Measurements from ENCODE around the gene PRKACB. TPM values are rescaled to one million over a fixed set of nuclear protein-coding genes. Genes with fewer than 3 reads are reported as not detected.
"Not testable (repeated sequence)": the region's sequence is repeated elsewhere in the genome, so short reads cannot be mapped to it uniquely, and the experiment has no call there.

PRKACB gene
- total RNA-seq: 100 to 1,000 TPM in 1 of 2 experiments, 10 to 100 TPM in 1; 93.6 to 111 TPM

- peak within 1 kb of the TSS; percentile 98 for H3K4me3 Mint-ChIP-seq
- no peaks in the 10 kb centered on the region for H3K9me3 Mint-ChIP-seq
- H3K36me3 Mint-ChIP-seq: peaks cover 7% of the 10 kb centered on the region
- peak within 1 kb of the TSS; percentile 99 for H3K27ac Mint-ChIP-seq
- H3K27me3 Mint-ChIP-seq: no peaks in the 10 kb centered on the region
- POLR2A ChIA-PET: interaction anchor here (0.5 to 3.8 kb wide), 19 partner anchors 9 to 1132 kb away, joined by 3 to 44 read pairs (median 5); partner anchors contain the start of genes BCL10, CTBS, GNG5 and SAMD13
- peaks cover 17% of the 10 kb centered on the region for H3K4me1 Mint-ChIP-seq
- DNase-seq (no peak), ATAC-seq (ENCODE audit: low read depth) (peak; percentile 91)
Measured at GRCh38 chr1:84143796-84144565, at the start of gene PRKACB. PRKACB (plus strand) TSS chr1:84144271; CDS start chr1:84144362, 91 bp downstream.

GRCh38 chr1:84095308-84095707 lies 48.8 kb upstream of the PRKACB start:
- peaks cover 5% of the 10 kb centered on the region for H3K9me3 Mint-ChIP-seq
- POLR2A ChIA-PET: no interaction called here
- no peak for DNase-seq
- peaks cover 12% of the 10 kb centered on the region for H3K4me1 Mint-ChIP-seq
- peaks cover 16% of the 10 kb centered on the region for H3K36me3 Mint-ChIP-seq
- no peak for ATAC-seq (ENCODE audit: low read depth)
- no peak overlapping the region for H3K4me3 Mint-ChIP-seq
- H3K27ac Mint-ChIP-seq: no peak overlapping the region
- no peaks in the 10 kb centered on the region for H3K27me3 Mint-ChIP-seq

GRCh38 chr1:84096176-84096575 lies 47.9 kb upstream of the PRKACB start:
- peaks cover 16% of the 10 kb centered on the region for H3K36me3 Mint-ChIP-seq
- no peak overlapping the region for H3K27ac Mint-ChIP-seq
- H3K9me3 Mint-ChIP-seq: peaks cover 6% of the 10 kb centered on the region
- POLR2A ChIA-PET: no interaction called here
- peaks cover 7% of the 10 kb centered on the region for H3K4me1 Mint-ChIP-seq
- no peak for DNase-seq
- no peak for ATAC-seq (ENCODE audit: low read depth)
- no peak overlapping the region for H3K4me3 Mint-ChIP-seq
- no peaks in the 10 kb centered on the region for H3K27me3 Mint-ChIP-seq

- peaks cover 4% of the 10 kb centered on the region for H3K4me1 Mint-ChIP-seq
- POLR2A ChIA-PET: no interaction called here
- H3K4me3 Mint-ChIP-seq: no peak overlapping the region
- no peaks in the 10 kb centered on the region for H3K27me3 Mint-ChIP-seq
- DNase-seq (no peak), ATAC-seq (ENCODE audit: low read depth) (no peak)
- peaks cover 5% of the 10 kb centered on the region for H3K36me3 Mint-ChIP-seq
- H3K9me3 Mint-ChIP-seq: peaks cover 2% of the 10 kb centered on the region
- no peak overlapping the region for H3K27ac Mint-ChIP-seq
Measured at GRCh38 chr1:84101204-84101603, 42.9 kb upstream of the PRKACB start.

GRCh38 chr1:84103197-84103992 lies 40.7 kb upstream of the PRKACB start:
- no peak for ATAC-seq (ENCODE audit: low read depth)
- no peak for DNase-seq
- peaks cover 12% of the 10 kb centered on the region for H3K36me3 Mint-ChIP-seq
- H3K27me3 Mint-ChIP-seq: no peaks in the 10 kb centered on the region
- H3K27ac Mint-ChIP-seq: no peak overlapping the region
- peaks cover 10% of the 10 kb centered on the region for H3K9me3 Mint-ChIP-seq
- POLR2A ChIA-PET: no interaction called here
- peaks cover 4% of the 10 kb centered on the region for H3K4me1 Mint-ChIP-seq
- H3K4me3 Mint-ChIP-seq: no peak overlapping the region

GRCh38 chr1:84107538-84107937 lies 36.5 kb upstream of the PRKACB start:
- ATAC-seq (ENCODE audit: low read depth); H3K9me3 Mint-ChIP-seq; H3K27me3 Mint-ChIP-seq; DNase-seq; H3K4me3 Mint-ChIP-seq; H3K27ac Mint-ChIP-seq; POLR2A ChIA-PET; H3K4me1 Mint-ChIP-seq: not testable (repeated sequence)
- H3K36me3 Mint-ChIP-seq: peaks cover 14% of the 10 kb centered on the region

GRCh38 chr1:84107955-84108354 lies 36.1 kb upstream of the PRKACB start:
- Mint-ChIP-seq H3K4me1 (peaks cover 9% of the 10 kb centered on the region), H3K27me3 (no peaks in the 10 kb centered on the region), H3K4me3 (no peak overlapping the region), H3K9me3 (peaks cover 9% of the 10 kb centered on the region), H3K27ac (no peak overlapping the region), H3K36me3 (peaks cover 14% of the 10 kb centered on the region)
- ATAC-seq (ENCODE audit: low read depth) (no peak), DNase-seq (no peak)
- POLR2A ChIA-PET: no interaction called here

- Mint-ChIP-seq H3K27me3 (no peaks in the 10 kb centered on the region), H3K4me1 (peaks cover 5% of the 10 kb centered on the region), H3K27ac (no peak overlapping the region), H3K4me3 (no peak overlapping the region), H3K9me3 (peaks cover 9% of the 10 kb centered on the region), H3K36me3 (peaks cover 17% of the 10 kb centered on the region)
- POLR2A ChIA-PET: no interaction called here
- ATAC-seq (ENCODE audit: low read depth): no peak
- DNase-seq: no peak
Measured at GRCh38 chr1:84108900-84109578, 35.0 kb upstream of the PRKACB start.

GRCh38 chr1:84110629-84111028 lies 33.4 kb upstream of the PRKACB start:
- Mint-ChIP-seq H3K4me1 (peaks cover 5% of the 10 kb centered on the region), H3K27me3 (no peaks in the 10 kb centered on the region), H3K4me3 (no peak overlapping the region), H3K36me3 (peaks cover 16% of the 10 kb centered on the region), H3K27ac (no peak overlapping the region), H3K9me3 (peaks cover 9% of the 10 kb centered on the region)
- POLR2A ChIA-PET: no interaction called here
- DNase-seq (no peak), ATAC-seq (ENCODE audit: low read depth) (no peak)

- Mint-ChIP-seq H3K4me3 (peak overlapping the region; percentile 18), H3K4me1 (peaks cover 7% of the 10 kb centered on the region), H3K27me3 (no peaks in the 10 kb centered on the region), H3K9me3 (no peaks in the 10 kb centered on the region), H3K27ac (no peak overlapping the region), H3K36me3 (peaks cover 3% of the 10 kb centered on the region)
- DNase-seq: no peak
- POLR2A ChIA-PET: no interaction called here
- no peak for ATAC-seq (ENCODE audit: low read depth)
Measured at GRCh38 chr1:84116558-84116957, 27.5 kb upstream of the PRKACB start.

- DNase-seq (no peak), ATAC-seq (ENCODE audit: low read depth) (no peak)
- no peak overlapping the region for H3K27ac Mint-ChIP-seq
- POLR2A ChIA-PET: no interaction called here
- H3K36me3 Mint-ChIP-seq: peaks cover 3% of the 10 kb centered on the region
- H3K9me3 Mint-ChIP-seq: no peaks in the 10 kb centered on the region
- H3K27me3 Mint-ChIP-seq: no peaks in the 10 kb centered on the region
- peaks cover 7% of the 10 kb centered on the region for H3K4me1 Mint-ChIP-seq
- no peak overlapping the region for H3K4me3 Mint-ChIP-seq
Measured at GRCh38 chr1:84117868-84118267, 26.2 kb upstream of the PRKACB start.

- ATAC-seq (ENCODE audit: low read depth) (no peak), DNase-seq (no peak)
- Mint-ChIP-seq H3K4me1 (peaks cover 6% of the 10 kb centered on the region), H3K4me3 (no peak overlapping the region), H3K9me3 (no peaks in the 10 kb centered on the region), H3K36me3 (no peaks in the 10 kb centered on the region), H3K27ac (no peak overlapping the region), H3K27me3 (no peaks in the 10 kb centered on the region)
- POLR2A ChIA-PET: no interaction called here
Measured at GRCh38 chr1:84121360-84121759, 22.7 kb upstream of the PRKACB start.

GRCh38 chr1:84122780-84123382 lies 21.2 kb upstream of the PRKACB start:
- DNase-seq (peak; percentile 37), ATAC-seq (ENCODE audit: low read depth) (no peak)
- Mint-ChIP-seq H3K4me1 (no peaks in the 10 kb centered on the region), H3K36me3 (no peaks in the 10 kb centered on the region), H3K4me3 (no peak overlapping the region), H3K9me3 (no peaks in the 10 kb centered on the region), H3K27ac (no peak overlapping the region), H3K27me3 (no peaks in the 10 kb centered on the region)
- POLR2A ChIA-PET: interaction anchor here (0.9 kb wide), 1 partner anchor 44 kb away, joined by 3 read pairs; no protein-coding TSS in a partner anchor

Measured in activated naive CD8-positive, alpha-beta T cell treated with anti-CD3 and anti-CD28 coated beads, Interleukin-2, amount 10 ng/mL, durations not matched to agents 7 days and 5 days (primary cell).